ENCODE data around the gene FLII.
A peak's percentile ranks its signal among the peaks of the same experiment; 100 is the strongest.
"Not testable (repeated sequence)": the region's sequence is repeated elsewhere in the genome, so short reads cannot be mapped to it uniquely, and the experiment has no call there.

The FLII gene

DNA sequence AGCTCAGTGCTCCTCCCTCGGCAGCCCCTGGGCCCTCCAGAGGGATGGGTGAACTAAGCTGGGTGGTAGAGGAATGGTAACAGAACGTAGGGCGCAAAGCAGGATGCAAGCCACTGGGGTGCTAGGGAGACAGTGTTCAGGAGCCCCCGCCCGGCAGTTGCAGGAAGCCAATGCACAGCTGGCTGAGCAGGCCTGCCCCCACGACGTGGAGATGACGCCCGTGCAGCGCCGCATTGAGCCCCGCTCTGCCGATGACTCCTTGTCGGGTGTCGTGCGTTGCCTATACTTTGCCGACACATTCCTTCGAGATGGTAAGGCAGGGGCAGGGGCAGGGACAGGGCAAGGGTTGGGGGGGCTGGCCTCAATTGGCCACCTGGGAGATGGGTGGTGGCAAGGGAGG, 20.2 kb downstream of the FLII start:
- no peak for DNase-seq

GRCh38 chr17:18237461-18237860, 21.1 kb downstream of the FLII start:
- no peak for DNase-seq

GRCh38 chr17:18236494-18236893, 22.0 kb downstream of the FLII start:
- no peak for DNase-seq

GRCh38 chr17:18235743-18236256, 22.7 kb downstream of the FLII start:
- no peak for DNase-seq

- no peak for DNase-seq
Measured at GRCh38 chr17:18234853-18235380, 23.6 kb downstream of the FLII start.

GRCh38 chr17:18233803-18234518, 24.6 kb downstream of the FLII start:
- DNase-seq = no peak

GRCh38 chr17:18231164-18231563, 27.4 kb downstream of the FLII start:
- no peak for DNase-seq

GRCh38 chr17:18230288-18231141, 28.0 kb downstream of the FLII start:
- DNase-seq = no peak

DNA sequence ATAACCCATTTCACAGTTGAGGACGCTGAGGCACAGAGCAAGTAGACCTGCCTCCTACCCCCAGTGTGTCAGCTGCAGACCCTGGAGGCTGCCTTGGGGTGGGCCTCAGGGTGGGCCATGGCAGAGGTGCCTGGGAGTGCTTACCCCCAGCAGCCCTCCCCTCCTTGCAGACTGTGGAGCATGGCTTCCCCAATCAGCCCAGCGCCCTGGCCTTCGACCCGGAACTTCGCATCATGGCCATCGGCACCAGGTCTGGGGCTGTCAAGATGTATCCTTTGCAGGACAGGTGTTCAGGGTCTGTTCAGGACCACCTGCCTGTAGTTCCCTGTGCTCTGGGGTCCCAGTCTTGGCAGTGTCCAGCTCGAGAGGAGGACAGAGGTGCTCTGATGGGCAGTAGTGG, 28.8 kb downstream of the FLII start:
- DNase-seq = no peak

- DNase-seq = no peak
Measured at GRCh38 chr17:18229254-18229653, 29.3 kb downstream of the FLII start.

DNA sequence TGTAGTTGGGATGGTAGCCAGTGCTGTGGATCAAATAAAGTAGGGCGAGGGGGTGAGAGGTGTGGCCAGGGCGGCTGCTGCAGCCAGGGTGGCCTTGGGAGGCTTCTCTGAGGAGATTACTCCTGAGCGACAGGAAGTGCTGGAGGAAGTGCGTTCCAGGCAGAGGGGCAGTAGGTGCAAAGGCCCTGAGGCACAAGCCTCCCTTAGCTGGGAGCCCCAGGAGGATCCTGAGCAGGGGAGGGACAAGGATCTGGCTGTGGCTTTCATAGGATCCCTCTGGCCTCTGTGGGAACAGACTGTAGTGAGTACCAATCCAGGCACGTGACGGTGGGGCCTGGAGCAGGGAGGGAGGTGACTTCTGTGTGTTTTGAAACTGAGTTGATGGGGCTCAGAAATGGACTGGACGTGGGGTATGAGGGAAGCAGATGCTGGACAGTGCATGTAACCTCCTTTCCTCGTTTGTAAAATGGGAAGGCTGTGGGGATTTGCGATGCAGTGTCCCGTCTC, 30.3 kb downstream of the FLII start:
- no peak for DNase-seq

DNA sequence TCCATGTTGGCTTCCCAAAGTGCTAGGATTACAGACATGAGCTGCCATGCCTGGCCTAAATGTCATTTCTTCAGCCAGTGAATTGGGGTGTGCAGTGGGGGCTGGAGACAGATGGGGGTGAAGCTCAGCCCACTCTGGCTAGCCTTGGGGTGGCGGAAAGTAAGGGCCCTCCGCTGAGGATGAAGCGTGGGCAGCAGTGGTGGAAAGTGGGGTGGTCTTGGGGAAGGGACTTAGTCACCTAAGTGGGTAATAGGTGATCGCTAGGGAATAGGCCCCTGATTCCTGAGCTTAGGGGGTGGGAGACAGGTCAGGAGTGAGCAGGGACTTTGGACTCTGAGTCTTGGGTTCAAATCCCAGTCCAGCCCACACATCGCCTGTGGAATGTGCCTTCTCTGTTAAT, 30.9 kb downstream of the FLII start:
- DNase-seq = no peak

DNA sequence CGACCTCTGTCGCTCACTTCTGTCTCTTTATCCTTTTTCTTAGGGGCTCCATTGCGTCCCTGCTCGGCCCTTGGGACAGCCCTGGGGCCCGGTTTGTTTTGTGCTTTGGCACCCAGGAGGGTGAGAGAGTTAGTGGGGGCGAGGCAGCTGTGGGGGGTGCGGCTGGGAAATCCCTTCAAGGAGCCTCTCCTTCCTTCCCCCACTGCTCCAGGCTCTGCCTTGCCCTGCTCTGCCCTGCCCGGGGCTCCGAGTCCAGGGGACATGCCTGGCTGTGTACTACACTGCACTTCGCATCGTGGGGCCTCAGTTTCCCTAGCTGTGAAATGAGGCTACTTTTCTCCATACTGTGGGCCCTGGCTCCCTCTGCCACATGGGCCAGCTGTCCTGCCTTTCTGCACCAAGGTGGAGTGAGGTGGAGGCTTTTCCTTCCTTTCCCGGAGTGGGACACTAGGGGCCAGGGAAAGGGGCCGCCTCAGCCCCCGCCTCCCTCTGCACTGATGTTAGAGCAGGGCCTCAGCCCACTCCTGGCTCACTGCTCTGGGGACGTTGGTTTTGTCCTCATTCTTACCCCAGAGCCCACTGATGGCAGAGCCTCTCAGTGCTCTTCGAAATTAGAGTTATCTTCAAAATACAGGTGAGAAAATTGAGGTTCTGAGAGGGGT, 32.1 kb downstream of the FLII start:
- no peak for DNase-seq

DNA sequence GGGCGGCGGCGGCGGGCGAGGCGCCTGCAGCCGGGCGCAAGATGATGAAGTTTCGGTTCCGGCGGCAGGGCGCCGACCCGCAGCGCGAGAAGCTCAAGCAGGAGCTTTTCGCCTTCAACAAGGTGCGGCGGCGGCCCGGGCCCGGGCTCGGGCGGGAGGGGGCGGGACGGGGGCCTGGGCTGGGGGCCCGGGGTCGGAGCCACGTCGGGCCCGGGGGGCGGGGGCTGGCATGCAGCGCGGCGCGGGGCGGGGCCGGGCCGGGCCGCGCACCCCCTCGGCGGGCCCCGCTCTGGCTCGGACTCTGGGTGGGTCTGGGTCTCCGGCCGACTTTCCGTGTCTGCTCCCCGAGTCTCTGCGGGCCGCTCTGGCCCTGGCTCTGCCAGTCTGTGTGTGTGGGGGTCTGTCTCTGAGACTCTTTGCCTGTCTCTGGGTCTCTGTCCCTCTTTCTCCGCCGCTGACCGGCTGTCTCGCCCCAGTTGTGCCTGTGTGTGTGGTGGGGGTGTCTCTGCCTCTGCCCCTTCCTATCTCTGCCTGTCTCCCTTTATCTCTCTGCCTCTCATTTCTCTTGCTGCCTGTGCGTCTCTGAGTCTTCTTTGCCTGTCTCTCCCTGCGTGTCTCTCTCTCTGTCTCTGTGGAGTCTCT, 32.8 kb downstream of the FLII start:
- DNase-seq = peak; percentile 74

GRCh38 chr17:18225121-18225641, 33.4 kb downstream of the FLII start, which contains the start of gene LLGL1:
Gene LLGL1 (plus strand): TSS chr17:18225635. CDS start chr17:18225683, 48 bp downstream.
- peak; percentile 99 for DNase-seq

DNA sequence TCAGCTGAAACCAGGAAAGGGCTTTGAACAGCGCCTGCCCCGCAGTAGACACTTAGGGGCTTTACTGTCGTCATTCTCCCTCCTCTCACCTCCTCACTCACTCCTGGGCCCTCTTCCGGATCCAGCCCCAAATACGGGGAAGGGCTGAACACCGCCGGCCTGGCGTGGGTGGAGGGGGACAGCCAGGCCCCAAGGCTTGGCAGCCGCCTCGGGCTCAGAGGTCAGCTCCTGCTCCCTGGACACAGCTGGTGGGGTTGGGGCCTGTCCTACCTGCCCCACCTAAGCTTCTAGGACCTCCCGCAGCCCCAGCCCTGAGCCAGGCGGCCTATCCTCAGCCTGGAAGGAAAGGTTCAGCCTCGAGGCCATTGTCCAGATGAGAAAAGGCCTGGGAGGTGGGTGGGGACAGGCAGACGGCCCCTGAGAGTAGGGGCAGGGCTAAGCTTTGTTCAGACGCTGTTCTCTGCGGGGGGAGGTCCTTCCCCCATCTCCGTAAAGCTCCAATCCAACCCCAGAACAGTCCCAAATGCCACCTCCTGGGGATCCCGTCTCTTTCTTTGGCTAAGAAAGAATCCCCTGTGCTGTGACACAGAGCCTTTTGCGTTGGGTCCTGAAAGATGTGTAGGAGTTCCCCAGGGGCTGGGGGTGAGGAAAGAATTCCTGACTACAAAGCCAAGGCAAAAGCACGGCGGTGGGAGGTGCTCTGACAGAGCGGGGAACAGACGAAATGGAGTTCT, 34.0 kb downstream of the FLII start:
- DNase-seq = peak; percentile 96

GRCh38 chr17:18224053-18224386, 34.5 kb downstream of the FLII start:
- DNase-seq = peak; percentile 80

DNA sequence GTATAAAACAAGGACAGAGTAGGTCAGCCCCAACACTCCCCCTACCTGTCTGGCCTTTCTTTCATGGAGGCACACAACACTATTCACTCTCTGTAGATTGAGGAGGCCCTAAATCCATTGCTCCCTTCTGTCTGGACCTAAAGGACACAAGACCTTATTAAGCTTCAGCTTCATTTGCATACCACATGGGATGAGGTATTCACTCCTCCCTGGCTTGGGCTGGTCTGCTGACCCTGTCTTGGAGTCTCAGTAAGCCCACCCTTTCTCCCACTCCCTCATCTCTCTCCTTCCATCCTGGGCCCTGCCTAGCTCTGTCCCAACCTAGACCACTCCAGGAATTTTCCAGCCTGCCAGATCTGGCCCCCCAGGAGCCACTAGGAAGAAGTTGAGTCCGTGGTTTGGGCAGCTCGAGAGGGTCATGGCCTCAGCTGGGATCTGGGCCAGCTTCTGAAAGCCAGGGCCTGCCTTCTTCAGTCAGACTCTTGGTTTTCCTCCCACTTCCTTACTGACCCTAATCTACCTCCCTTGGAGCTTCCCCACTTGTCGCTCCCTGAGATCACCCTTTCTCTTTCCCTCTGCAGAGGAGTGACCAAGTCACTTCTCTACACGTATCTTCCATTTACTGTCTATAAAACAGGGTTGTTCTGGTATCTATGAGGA, 39.7 kb downstream of the FLII start:
- DNase-seq = peak; percentile 51

DNA sequence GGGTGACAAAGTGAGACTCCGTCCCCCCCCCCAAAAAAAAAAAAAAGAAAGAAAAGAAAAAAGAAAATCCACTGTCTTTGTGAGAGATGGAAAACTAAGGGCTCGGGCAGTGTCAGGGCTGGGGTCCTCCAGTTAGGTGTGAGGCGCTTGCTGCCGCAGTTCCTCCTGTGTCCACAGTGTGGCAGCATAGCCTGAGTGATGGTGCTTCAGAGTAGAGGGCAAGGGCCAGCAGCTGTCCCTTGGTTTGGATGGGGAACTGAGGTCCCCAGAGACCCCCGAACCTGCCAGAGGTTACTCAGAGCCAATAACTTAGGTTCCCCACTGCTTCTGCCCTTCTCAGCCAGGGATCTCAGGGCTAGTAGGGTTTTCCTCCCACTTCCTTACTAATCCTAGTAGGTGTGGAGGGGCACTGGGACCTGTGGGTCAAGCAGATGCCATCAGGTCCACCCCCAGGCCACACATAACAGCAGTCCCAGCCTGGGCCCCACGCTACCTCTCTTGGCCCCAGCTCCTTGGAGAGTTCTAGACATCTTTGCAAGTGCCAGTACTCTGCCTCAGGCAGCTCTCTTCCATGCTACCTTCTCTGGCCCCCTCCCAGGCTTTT, 41.0 kb downstream of the FLII start:
- peak; percentile 93 for DNase-seq

- not testable (repeated sequence) for DNase-seq
Measured at GRCh38 chr17:18216906-18217305, 41.6 kb downstream of the FLII start.
